GM23338 (cell line): ENCODE data around the gene FIP1L1. TPM values are rescaled to one million over a fixed set of nuclear protein-coding genes. Genes with fewer than 3 reads are reported as not detected.

Experiments
- ATAC-seq: fragments of 200-7000 bp; cut with Tn5 transposase; 3 replicates; pipeline ENCODE4 v1.9.1; 2020
- DNase-seq: peaks from one replicate; pipeline ENCODE4 v3.0.0-alpha.2; 2015; ENCODE audit warnings: low spot score
- H2AFZ ChIP-seq: fragments of 200-600 bp; sonication (generic); 2 replicates; pipeline ENCODE4 v1.8.0; 2016; ENCODE audit warnings: antibody characterized with exemption, mild to moderate bottlenecking, moderate library complexity
- H3F3A ChIP-seq: fragments of 200-600 bp; sonication (generic); replicated peaks from 2 replicates; pipeline ENCODE4 v1.8.0; 2017; ENCODE audit warnings: antibody characterized with exemption, mixed run types, low read depth
- H3K27ac ChIP-seq: fragments of 200-600 bp; sonication (generic); 2 replicates; pipeline ENCODE4 v1.6.1; 2016; ENCODE audit warnings: low read depth
- H3K27me3 ChIP-seq: fragments of 200-600 bp; sonication (generic); 2 replicates; pipeline ENCODE4 v1.8.0; 2016; ENCODE audit warnings: mild to moderate bottlenecking, mixed run types, moderate library complexity; ENCODE audit not compliant: insufficient read depth
- H3K36me3 ChIP-seq: fragments of 200-600 bp; sonication (generic); 2 replicates; pipeline ENCODE4 v1.8.0; 2016; ENCODE audit warnings: mild to moderate bottlenecking; ENCODE audit not compliant: insufficient read depth
- H3K4me1 ChIP-seq: fragments of 200-600 bp; sonication (generic); 2 replicates; pipeline ENCODE4 v1.8.0; 2016; ENCODE audit warnings: mild to moderate bottlenecking, moderate library complexity; ENCODE audit not compliant: insufficient read depth
- H3K4me2 ChIP-seq: fragments of 200-600 bp; sonication (generic); 2 replicates; pipeline ENCODE4 v1.7.1; 2017; ENCODE audit warnings: mixed run types
- H3K4me3 ChIP-seq: fragments of 200-600 bp; sonication (generic); 2 replicates; pipeline ENCODE4 v1.6.1; 2016; ENCODE audit warnings: mixed run types
- H3K79me2 ChIP-seq: fragments of 200-600 bp; sonication (generic); replicated peaks from 2 replicates; pipeline ENCODE4 v1.8.0; 2017; ENCODE audit warnings: mild to moderate bottlenecking; ENCODE audit not compliant: insufficient read depth
- H3K9me2 ChIP-seq: fragments of 200-600 bp; sonication (generic); 2 replicates; pipeline ENCODE4 v1.8.0; 2017; ENCODE audit not compliant: insufficient read depth
- H4K20me1 ChIP-seq: fragments of 200-600 bp; sonication (generic); replicated peaks from 2 replicates; pipeline ENCODE4 v1.8.0; 2017; ENCODE audit warnings: mild to moderate bottlenecking; ENCODE audit not compliant: insufficient read depth
- H3K27ac Mint-ChIP-seq: 2 replicates; pipeline ENCODE4 v1.8.0; 2020; ENCODE audit warnings: inconsistent platforms, mild to moderate bottlenecking, moderate library complexity, mixed read lengths
- H3K27me3 Mint-ChIP-seq: 3 replicates; pipeline ENCODE4 v1.8.0; 2022; ENCODE audit warnings: low read depth, mild to moderate bottlenecking, moderate library complexity, mixed read lengths, inconsistent platforms; ENCODE audit not compliant: insufficient read depth, poor library complexity
- H3K36me3 Mint-ChIP-seq: 3 replicates; pipeline ENCODE4 v1.8.0; 2021; ENCODE audit warnings: low read depth, mild to moderate bottlenecking, inconsistent platforms, moderate library complexity, mixed read lengths
- H3K4me1 Mint-ChIP-seq: 3 replicates; pipeline ENCODE4 v1.8.0; 2020; ENCODE audit warnings: mild to moderate bottlenecking, inconsistent platforms, mixed read lengths
- H3K4me3 Mint-ChIP-seq: 3 replicates; pipeline ENCODE4 v1.8.0; 2021; ENCODE audit warnings: moderate library complexity, mild to moderate bottlenecking, inconsistent platforms, mixed read lengths
- H3K9me3 Mint-ChIP-seq: 3 replicates; pipeline ENCODE4 v1.8.0; 2020; ENCODE audit warnings: moderate library complexity, mild to moderate bottlenecking, inconsistent platforms, mixed read lengths
- CREB1 ChIP-seq: fragments of 250-450 bp; sonication (Bioruptor Pico); IDR thresholded peaks from 2 replicates; pipeline ENCODE4 v1.5.0; 2020; ENCODE audit warnings: low read depth, mild to moderate bottlenecking, moderate library complexity
- EZH2 ChIP-seq: fragments of 200-600 bp; sonication (generic); IDR thresholded peaks from one replicate; pipeline ENCODE4 v1.8.0; 2017; ENCODE audit warnings: antibody characterized with exemption, mild to moderate bottlenecking, low read depth; ENCODE audit not compliant: unreplicated experiment
- EZH2phosphoT487 ChIP-seq: fragments of 200-600 bp; sonication (generic); IDR thresholded peaks from one replicate; pipeline ENCODE4 v1.8.1; 2018; ENCODE audit warnings: antibody characterized with exemption; ENCODE audit not compliant: unreplicated experiment
- JUNB ChIP-seq: IDR thresholded peaks from one replicate; pipeline ENCODE4 v1.6.1; 2016; ENCODE audit warnings: antibody characterized with exemption; ENCODE audit not compliant: unreplicated experiment
- NANOG ChIP-seq: IDR thresholded peaks from 2 replicates; pipeline ENCODE4 v1.6.1; 2016; ENCODE audit warnings: antibody characterized with exemption, borderline replicate concordance
- POLR2AphosphoS5 ChIP-seq: IDR thresholded peaks from 2 replicates; pipeline ENCODE4 v1.6.1; 2016; ENCODE audit warnings: antibody characterized with exemption, low read depth
- STAT1 ChIP-seq: IDR thresholded peaks from one replicate; pipeline ENCODE4 v1.6.1; 2016; ENCODE audit warnings: antibody characterized with exemption; ENCODE audit not compliant: unreplicated experiment
- ZNF114 ChIP-seq: fragments of 250-450 bp; sonication (Bioruptor Pico); IDR thresholded peaks from 2 replicates; pipeline ENCODE4 v1.5.0; 2020; ENCODE audit warnings: mild to moderate bottlenecking, moderate library complexity
- ZNF331 ChIP-seq: fragments of 250-450 bp; sonication (Bioruptor Pico); IDR thresholded peaks from 2 replicates; pipeline ENCODE4 v1.5.0; 2020; ENCODE audit warnings: low read depth, mild to moderate bottlenecking, moderate library complexity
- polyA plus RNA-seq: library from polyadenylated mRNA; unstranded; fragments of >200 nt; fragmentation: Nextera tagmentation; extraction: Ambion mirVana; gene quantifications from 2 replicates; pipeline ENCODE4 v1.2.1, GENCODE V29; 2016
- total RNA-seq: library from RNA; depleted of rRNA; stranded (reverse); fragments of >200 nt; shearing (Covaris generic); gene quantifications from 2 replicates; pipeline ENCODE4 v1.2.3, GENCODE V29; 2014
- TF ChIP-seq, protein P1 (sequence below), 2 experiments: fragments of 200-600 bp in 1 of 2; sonication (generic) in 1 of 2; conservative IDR thresholded peaks; 2 replicates each; pipeline versions ENCODE4 v1.5.1 to v1.6.1; 2016 to 2017; ENCODE audit warnings: antibody characterized with exemption in 2 of 2, low read depth in 2 of 2, mild to moderate bottlenecking in 2 of 2, moderate library complexity in 1 of 2
- TF ChIP-seq, protein P2 (sequence below): IDR thresholded peaks from one replicate; pipeline ENCODE4 v1.6.1; 2018; ENCODE audit warnings: antibody characterized with exemption; ENCODE audit not compliant: unreplicated experiment
- TF ChIP-seq, protein P3 (sequence below): IDR thresholded peaks from 2 replicates; pipeline ENCODE4 v1.6.1; 2016; ENCODE audit warnings: antibody characterized with exemption

FIP1L1 gene
- total and polyA plus RNA-seq, 2 experiments from 2014 or later, result 43.3 to 54.0 TPM

DNA sequence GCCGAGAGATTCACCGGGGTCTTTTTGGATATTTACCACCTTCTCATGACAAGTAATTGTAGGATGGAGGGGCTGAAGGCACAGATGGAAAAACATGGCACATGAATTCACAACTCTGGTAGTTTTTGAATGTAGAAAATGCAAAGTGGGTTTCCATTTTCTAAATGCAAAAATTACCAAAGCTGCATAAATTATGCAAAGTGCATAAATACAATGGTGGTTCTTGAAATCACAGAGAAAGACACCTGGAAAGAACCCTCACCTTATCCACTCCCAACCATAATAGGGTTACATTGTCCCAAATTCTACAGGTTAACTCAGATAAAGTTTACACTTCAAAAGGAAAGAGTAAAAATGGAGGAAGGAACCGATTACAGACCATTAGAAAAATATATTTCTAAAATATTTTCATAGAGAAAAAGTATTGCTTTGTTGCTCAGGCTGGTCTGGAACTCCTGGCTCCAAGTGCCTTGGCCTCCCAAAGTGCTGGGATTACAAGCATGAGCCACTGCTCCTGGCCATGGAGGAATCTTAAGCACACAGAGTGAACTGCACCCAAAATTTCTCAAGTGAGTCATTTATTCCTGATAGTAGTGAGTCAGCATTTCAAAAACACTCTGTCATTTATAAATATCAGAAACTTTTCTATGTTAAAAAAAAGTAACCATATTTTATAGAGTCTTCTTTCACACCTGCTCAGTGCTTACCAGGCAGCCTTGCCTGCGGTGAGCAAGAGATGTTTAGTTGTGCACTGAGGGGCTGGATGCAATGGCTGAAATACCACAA, 101.4 kb downstream of the FIP1L1 start:
- peak overlapping the region; percentile 22; the same call in 1 of the 2 replicates for H3K4me2 ChIP-seq
- H3K27ac ChIP-seq, result peak overlapping the region; percentile 96; the same call in 1 of the 2 replicates

DNA sequence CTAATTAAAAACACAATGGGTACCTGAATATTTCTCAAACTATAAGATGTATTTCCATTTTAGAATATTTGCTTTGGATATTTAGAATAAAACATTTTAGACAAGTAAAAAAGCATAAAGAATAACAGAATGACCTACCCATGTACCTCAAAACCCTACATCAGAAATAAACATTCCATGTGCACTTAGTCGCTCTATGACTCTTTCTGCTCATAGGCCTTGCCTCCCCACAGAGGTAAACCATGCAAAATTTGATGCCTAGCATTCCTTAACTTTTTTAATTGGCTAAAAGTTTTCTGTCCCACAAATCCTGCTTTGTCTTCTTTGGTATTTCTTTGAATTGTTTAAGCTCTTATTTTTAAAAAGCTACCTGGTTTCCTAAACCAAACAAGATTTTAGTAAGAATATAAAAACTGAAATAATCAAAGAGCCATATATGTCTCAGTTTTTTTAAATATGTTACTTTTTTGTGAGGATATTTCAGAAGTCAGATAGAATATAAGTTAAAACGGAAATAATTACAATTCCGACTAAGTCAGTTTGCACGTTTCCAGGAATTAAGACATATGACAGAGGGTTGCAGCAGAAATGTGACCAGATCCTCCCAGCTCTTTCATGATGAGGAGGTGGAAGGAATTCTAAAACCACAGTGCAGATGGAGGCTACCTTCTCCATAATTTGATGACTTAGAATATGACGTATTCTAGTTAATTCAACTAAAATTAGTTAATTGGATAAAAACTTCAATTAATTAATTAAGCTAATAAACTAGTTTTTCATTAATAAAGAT, 102.5 kb downstream of the FIP1L1 start:
- Mint-ChIP-seq H3K27me3 (no peaks in the 10 kb centered on the region), H3K27ac (no peak overlapping the region), H3K9me3 (no peaks in the 10 kb centered on the region), H3K4me3 (no peak overlapping the region), H3K4me1 (peaks cover 49% of the 10 kb centered on the region), H3K36me3 (no peaks in the 10 kb centered on the region)
- H3F3A ChIP-seq, result no peaks in the 10 kb centered on the region
- DNase-seq, result no peak
- peaks cover 58% of the 10 kb centered on the region for H3K4me1 ChIP-seq
- H3K27ac ChIP-seq, result no peak overlapping the region
- 0 out of 2 replicates have a peak, but pooled peaks cover 6% of the 10 kb centered on the region for H3K9me2 ChIP-seq
- no peak for ATAC-seq
- no peaks in the 10 kb centered on the region for H4K20me1 ChIP-seq
- H3K27me3 ChIP-seq, result no peaks in the 10 kb centered on the region
- H3K4me3 ChIP-seq, result no peak overlapping the region
- H3K36me3 ChIP-seq, result no peaks in the 10 kb centered on the region
- no peak overlapping the region for H3K4me2 ChIP-seq
- H3K79me2 ChIP-seq, result no peaks in the 10 kb centered on the region
- no peak overlapping the region for H2AFZ ChIP-seq
- TF ChIP-seq, protein P1, sequence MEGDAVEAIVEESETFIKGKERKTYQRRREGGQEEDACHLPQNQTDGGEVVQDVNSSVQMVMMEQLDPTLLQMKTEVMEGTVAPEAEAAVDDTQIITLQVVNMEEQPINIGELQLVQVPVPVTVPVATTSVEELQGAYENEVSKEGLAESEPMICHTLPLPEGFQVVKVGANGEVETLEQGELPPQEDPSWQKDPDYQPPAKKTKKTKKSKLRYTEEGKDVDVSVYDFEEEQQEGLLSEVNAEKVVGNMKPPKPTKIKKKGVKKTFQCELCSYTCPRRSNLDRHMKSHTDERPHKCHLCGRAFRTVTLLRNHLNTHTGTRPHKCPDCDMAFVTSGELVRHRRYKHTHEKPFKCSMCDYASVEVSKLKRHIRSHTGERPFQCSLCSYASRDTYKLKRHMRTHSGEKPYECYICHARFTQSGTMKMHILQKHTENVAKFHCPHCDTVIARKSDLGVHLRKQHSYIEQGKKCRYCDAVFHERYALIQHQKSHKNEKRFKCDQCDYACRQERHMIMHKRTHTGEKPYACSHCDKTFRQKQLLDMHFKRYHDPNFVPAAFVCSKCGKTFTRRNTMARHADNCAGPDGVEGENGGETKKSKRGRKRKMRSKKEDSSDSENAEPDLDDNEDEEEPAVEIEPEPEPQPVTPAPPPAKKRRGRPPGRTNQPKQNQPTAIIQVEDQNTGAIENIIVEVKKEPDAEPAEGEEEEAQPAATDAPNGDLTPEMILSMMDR (conservative IDR thresholded peaks at IDR 0.05; ENCODE audit: low read depth in 2 of 2), result no peak
- TF ChIP-seq STAT1 (no peak), EZH2phosphoT487 (no peak), EZH2 (no peak), JUNB (no peak), NANOG (no peak), ZNF114 (CRISPR knock-in tag) (no peak), ZNF331 (CRISPR knock-in tag) (no peak), CREB1 (no peak), POLR2AphosphoS5 (no peak)
- TF ChIP-seq, protein P2, sequence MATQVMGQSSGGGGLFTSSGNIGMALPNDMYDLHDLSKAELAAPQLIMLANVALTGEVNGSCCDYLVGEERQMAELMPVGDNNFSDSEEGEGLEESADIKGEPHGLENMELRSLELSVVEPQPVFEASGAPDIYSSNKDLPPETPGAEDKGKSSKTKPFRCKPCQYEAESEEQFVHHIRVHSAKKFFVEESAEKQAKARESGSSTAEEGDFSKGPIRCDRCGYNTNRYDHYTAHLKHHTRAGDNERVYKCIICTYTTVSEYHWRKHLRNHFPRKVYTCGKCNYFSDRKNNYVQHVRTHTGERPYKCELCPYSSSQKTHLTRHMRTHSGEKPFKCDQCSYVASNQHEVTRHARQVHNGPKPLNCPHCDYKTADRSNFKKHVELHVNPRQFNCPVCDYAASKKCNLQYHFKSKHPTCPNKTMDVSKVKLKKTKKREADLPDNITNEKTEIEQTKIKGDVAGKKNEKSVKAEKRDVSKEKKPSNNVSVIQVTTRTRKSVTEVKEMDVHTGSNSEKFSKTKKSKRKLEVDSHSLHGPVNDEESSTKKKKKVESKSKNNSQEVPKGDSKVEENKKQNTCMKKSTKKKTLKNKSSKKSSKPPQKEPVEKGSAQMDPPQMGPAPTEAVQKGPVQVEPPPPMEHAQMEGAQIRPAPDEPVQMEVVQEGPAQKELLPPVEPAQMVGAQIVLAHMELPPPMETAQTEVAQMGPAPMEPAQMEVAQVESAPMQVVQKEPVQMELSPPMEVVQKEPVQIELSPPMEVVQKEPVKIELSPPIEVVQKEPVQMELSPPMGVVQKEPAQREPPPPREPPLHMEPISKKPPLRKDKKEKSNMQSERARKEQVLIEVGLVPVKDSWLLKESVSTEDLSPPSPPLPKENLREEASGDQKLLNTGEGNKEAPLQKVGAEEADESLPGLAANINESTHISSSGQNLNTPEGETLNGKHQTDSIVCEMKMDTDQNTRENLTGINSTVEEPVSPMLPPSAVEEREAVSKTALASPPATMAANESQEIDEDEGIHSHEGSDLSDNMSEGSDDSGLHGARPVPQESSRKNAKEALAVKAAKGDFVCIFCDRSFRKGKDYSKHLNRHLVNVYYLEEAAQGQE, result no peak
- TF ChIP-seq, protein P3, sequence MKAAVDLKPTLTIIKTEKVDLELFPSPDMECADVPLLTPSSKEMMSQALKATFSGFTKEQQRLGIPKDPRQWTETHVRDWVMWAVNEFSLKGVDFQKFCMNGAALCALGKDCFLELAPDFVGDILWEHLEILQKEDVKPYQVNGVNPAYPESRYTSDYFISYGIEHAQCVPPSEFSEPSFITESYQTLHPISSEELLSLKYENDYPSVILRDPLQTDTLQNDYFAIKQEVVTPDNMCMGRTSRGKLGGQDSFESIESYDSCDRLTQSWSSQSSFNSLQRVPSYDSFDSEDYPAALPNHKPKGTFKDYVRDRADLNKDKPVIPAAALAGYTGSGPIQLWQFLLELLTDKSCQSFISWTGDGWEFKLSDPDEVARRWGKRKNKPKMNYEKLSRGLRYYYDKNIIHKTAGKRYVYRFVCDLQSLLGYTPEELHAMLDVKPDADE, result no peak

More for the DNA sequence above, 101.4 kb downstream of the FIP1L1 start:
- H3F3A ChIP-seq, result no peaks in the 10 kb centered on the region
- Mint-ChIP-seq H3K9me3 (no peaks in the 10 kb centered on the region), H3K4me3 (no peak overlapping the region), H3K4me1 (peaks cover 49% of the 10 kb centered on the region), H3K27me3 (no peaks in the 10 kb centered on the region), H3K27ac (0 out of 2 replicates have a peak overlapping the region, but pooled peaks have one; percentile 2), H3K36me3 (peaks cover 4% of the 10 kb centered on the region; the same call in 2 of the 3 replicates)
- peaks cover 60% of the 10 kb centered on the region for H3K4me1 ChIP-seq
- no peaks in the 10 kb centered on the region for H3K79me2 ChIP-seq
- no peak for DNase-seq
- 0 out of 2 replicates have a peak, but pooled peaks cover 6% of the 10 kb centered on the region for H3K9me2 ChIP-seq
- H3K36me3 ChIP-seq, result no peaks in the 10 kb centered on the region
- no peaks in the 10 kb centered on the region for H3K27me3 ChIP-seq
- TF ChIP-seq EZH2, result no peak
- no peak overlapping the region for H3K4me3 ChIP-seq
- no peak overlapping the region for H2AFZ ChIP-seq
- H4K20me1 ChIP-seq, result no peaks in the 10 kb centered on the region
- ATAC-seq, result no peak
